CD8-positive, alpha-beta memory T cell (primary cell): ENCODE measurements around the gene KDM6A. TPM values are rescaled to one million over a fixed set of nuclear protein-coding genes. Genes with fewer than 3 reads are reported as not detected.

Experiments
- CTCF ChIA-PET: fragments of 350-600 bp; sonication (Branson Sonifier 250); formaldehyde crosslinking; loops from one replicate; lab custom pipeline; 2021; ENCODE audit warnings: antibody characterized with exemption; lab: Charles Lee
- POLR2A ChIA-PET: fragments of 350-600 bp; sonication (Branson Sonifier 250); formaldehyde crosslinking; loops from one replicate; lab custom pipeline; 2021; ENCODE audit warnings: antibody characterized with exemption; lab: Charles Lee
- DNase-seq, 5 donors: peaks; one replicate each; pipeline versions ENCODE4 v3.0.0 to v3.0.0-alpha.2; 2020 to 2022; ENCODE audit warnings: mixed read lengths in 1 of 5
- H3K27ac ChIP-seq: one replicate; pipeline ENCODE4 v1.7.0; 2013; ENCODE audit warnings: low read depth, mild to moderate bottlenecking, low read length, moderate library complexity
- H3K27me3 ChIP-seq: 2 replicates; pipeline ENCODE4 v1.7.0; 2013; ENCODE audit warnings: low read length, mild to moderate bottlenecking; ENCODE audit not compliant: insufficient read depth, poor library complexity, severe bottlenecking
- H3K36me3 ChIP-seq: 2 replicates; pipeline ENCODE4 v1.7.0; 2013; ENCODE audit warnings: mild to moderate bottlenecking, low read length, moderate library complexity; ENCODE audit not compliant: insufficient read depth
- H3K4me1 ChIP-seq: 2 replicates; pipeline ENCODE4 v1.7.0; 2013; ENCODE audit warnings: mild to moderate bottlenecking, low read length, moderate library complexity; ENCODE audit not compliant: insufficient read depth
- H3K4me3 ChIP-seq: 2 replicates; pipeline ENCODE4 v1.7.0; 2013; ENCODE audit warnings: mild to moderate bottlenecking, low read length
- H3K9me3 ChIP-seq: 2 replicates; pipeline ENCODE4 v1.7.0; 2013; ENCODE audit warnings: mild to moderate bottlenecking, low read length
- H3K27ac Mint-ChIP-seq, 8 donors: one replicate each; pipeline ENCODE4 v1.8.0; 2020 to 2021; ENCODE audit warnings: mixed read lengths in 8 of 8, mild to moderate bottlenecking in 6 of 8, inconsistent platforms in 3 of 8, moderate library complexity in 3 of 8
- H3K27me3 Mint-ChIP-seq, 2 donors: one replicate each; pipeline ENCODE4 v1.8.0; 2020 to 2021; ENCODE audit warnings: mixed read lengths in 2 of 2, mild to moderate bottlenecking in 1 of 2, moderate library complexity in 1 of 2
- H3K36me3 Mint-ChIP-seq, 3 donors: one replicate each; pipeline ENCODE4 v1.8.0; 2020 to 2021; ENCODE audit warnings: mixed read lengths in 3 of 3, inconsistent platforms in 1 of 3, mild to moderate bottlenecking in 1 of 3
- H3K4me1 Mint-ChIP-seq, 3 donors: one replicate each; pipeline ENCODE4 v1.8.0; 2020 to 2021; ENCODE audit warnings: mixed read lengths in 3 of 3, inconsistent platforms in 1 of 3, mild to moderate bottlenecking in 1 of 3
- H3K4me3 Mint-ChIP-seq, 7 donors: one replicate each; pipeline ENCODE4 v1.8.0; 2020 to 2021; ENCODE audit warnings: mixed read lengths in 7 of 7, mild to moderate bottlenecking in 6 of 7, moderate library complexity in 4 of 7, inconsistent platforms in 2 of 7
- H3K9me3 Mint-ChIP-seq, 5 donors: one replicate each; pipeline ENCODE4 v1.8.0; 2020 to 2022; ENCODE audit warnings: mixed read lengths in 5 of 5, mild to moderate bottlenecking in 3 of 5, moderate library complexity in 2 of 5, inconsistent platforms in 1 of 5
- polyA plus RNA-seq: library from polyadenylated mRNA; unstranded; fragments of 300-500 nt; fragmentation: Illumina TruSeq; gene quantifications from one replicate; pipeline ENCODE4 v1.2.3, GENCODE V29; 2021
- total RNA-seq, 2 experiments: library from RNA; stranded (reverse); gene quantifications; one replicate each; pipeline ENCODE4 v1.2.3, GENCODE V29; 2021

KDM6A gene
- total and polyA plus RNA-seq, 3 experiments from 2014 or later: 20.7 to 23.7 (median 21.5) TPM

GRCh38 chrX:44891642-44892041 is 18.7 kb downstream of the KDM6A start:
- no peak for DNase-seq
- CTCF ChIA-PET: no interaction called here
- Mint-ChIP-seq H3K9me3 (peaks cover 0 to 14% (median 11%) of the 10 kb centered on the region in 5 donors), H3K4me3 (peak overlapping the region in 2 of 7 donors; percentile 6 to 69), H3K27me3 (no peaks in the 10 kb centered on the region), H3K4me1 (peaks cover 62 to 77% (median 65%) of the 10 kb centered on the region in 3 donors), H3K36me3 (peaks cover 2 to 19% (median 3%) of the 10 kb centered on the region in 3 donors), H3K27ac (peak overlapping the region in 1 of 8 donors; percentile 64)
- Histone ChIP-seq H3K4me1 (peaks cover 7% of the 10 kb centered on the region), H3K36me3 (no peaks in the 10 kb centered on the region), H3K27ac (no peak overlapping the region), H3K27me3 (no peaks in the 10 kb centered on the region), H3K4me3 (no peak overlapping the region), H3K9me3 (no peaks in the 10 kb centered on the region)
- POLR2A ChIA-PET: no interaction called here

- Mint-ChIP-seq H3K36me3 (peaks cover 5 to 32% (median 11%) of the 10 kb centered on the region in 3 donors), H3K27me3 (no peaks in the 10 kb centered on the region), H3K27ac (peak overlapping the region in 1 of 8 donors; percentile 56), H3K9me3 (peaks cover 0 to 25% (median 23%) of the 10 kb centered on the region in 5 donors), H3K4me1 (peaks cover 59 to 74% (median 62%) of the 10 kb centered on the region in 3 donors), H3K4me3 (no peak overlapping the region)
- Histone ChIP-seq H3K36me3 (no peaks in the 10 kb centered on the region), H3K4me1 (peaks cover 22% of the 10 kb centered on the region), H3K4me3 (no peak overlapping the region), H3K27me3 (no peaks in the 10 kb centered on the region), H3K9me3 (no peaks in the 10 kb centered on the region), H3K27ac (no peak overlapping the region)
- POLR2A ChIA-PET: no interaction called here
- CTCF ChIA-PET: no interaction called here
- DNase-seq: no peak
Observed at GRCh38 chrX:44896876-44897186, 23.8 kb downstream of the KDM6A start.

- no peaks in the 10 kb centered on the region for H3K9me3 ChIP-seq
- no peaks in the 10 kb centered on the region for H3K27me3 ChIP-seq
- Mint-ChIP-seq H3K27me3 (no peaks in the 10 kb centered on the region), H3K9me3 (peaks cover 0 to 25% (median 23%) of the 10 kb centered on the region in 5 donors), H3K36me3 (peaks cover 5 to 32% (median 11%) of the 10 kb centered on the region in 3 donors), H3K4me1 (peaks cover 58 to 74% (median 61%) of the 10 kb centered on the region in 3 donors), H3K4me3 (peak overlapping the region in 5 of 7 donors; percentile 26 to 76 (median 46)), H3K27ac (peak overlapping the region in 1 of 8 donors; percentile 65)
- no peak overlapping the region for H3K27ac ChIP-seq
- ChIA-PET CTCF (no interaction called here), POLR2A (no interaction called here)
- DNase-seq: no peak
- peaks cover 22% of the 10 kb centered on the region for H3K4me1 ChIP-seq
- H3K36me3 ChIP-seq: no peaks in the 10 kb centered on the region
- H3K4me3 ChIP-seq: no peak overlapping the region
Observed at GRCh38 chrX:44897539-44897938, 24.6 kb downstream of the KDM6A start.

GRCh38 chrX:44898411-44899221 is 25.6 kb downstream of the KDM6A start:
- CTCF ChIA-PET: no interaction called here
- H3K27ac Mint-ChIP-seq: peak overlapping the region in 6 of 8 donors; percentile 24 to 48 (median 38)

GRCh38 chrX:44899946-44900345 is 27.0 kb downstream of the KDM6A start:
- no peak overlapping the region for H3K4me3 ChIP-seq
- peaks cover 27% of the 10 kb centered on the region for H3K4me1 ChIP-seq
- peaks cover 5% of the 10 kb centered on the region for H3K9me3 ChIP-seq
- no peak overlapping the region for H3K27ac ChIP-seq
- H3K36me3 ChIP-seq: no peaks in the 10 kb centered on the region
- CTCF ChIA-PET: interaction anchor here (1.4 kb wide), 1 partner anchor 28 kb away, joined by 4 read pairs; the partner anchor contains the start of gene KDM6A
- Mint-ChIP-seq H3K27me3 (no peaks in the 10 kb centered on the region), H3K4me3 (peak overlapping the region in 6 of 7 donors; percentile 20 to 64 (median 43)), H3K4me1 (peaks cover 66 to 78% (median 68%) of the 10 kb centered on the region in 3 donors), H3K9me3 (peaks cover 0 to 35% (median 30%) of the 10 kb centered on the region in 5 donors), H3K27ac (peak overlapping the region in 2 of 8 donors; percentile 11 to 39), H3K36me3 (peaks cover 6 to 33% (median 14%) of the 10 kb centered on the region in 3 donors)
- DNase-seq: no peak
- H3K27me3 ChIP-seq: no peaks in the 10 kb centered on the region
- POLR2A ChIA-PET: no interaction called here

More at GRCh38 chrX:44898411-44899221, 25.6 kb downstream of the KDM6A start:
- Histone ChIP-seq H3K27ac (no peak overlapping the region), H3K4me3 (no peak overlapping the region), H3K4me1 (peaks cover 22% of the 10 kb centered on the region), H3K36me3 (no peaks in the 10 kb centered on the region), H3K9me3 (peaks cover 5% of the 10 kb centered on the region), H3K27me3 (no peaks in the 10 kb centered on the region)
- Mint-ChIP-seq H3K27me3 (no peaks in the 10 kb centered on the region), H3K9me3 (peaks cover 0 to 33% (median 30%) of the 10 kb centered on the region in 5 donors), H3K4me3 (peak overlapping the region in 6 of 7 donors; percentile 46 to 76 (median 68)), H3K4me1 (peaks cover 61 to 74% (median 62%) of the 10 kb centered on the region in 3 donors), H3K36me3 (peaks cover 5 to 39% (median 14%) of the 10 kb centered on the region in 3 donors)
- DNase-seq: no peak
- POLR2A ChIA-PET: interaction anchor here (0.9 kb wide), 1 partner anchor 24 kb away, joined by 6 read pairs; no protein-coding TSS in a partner anchor

- POLR2A ChIA-PET: no interaction called here
- CTCF ChIA-PET: no interaction called here
- no peak overlapping the region for H3K27ac Mint-ChIP-seq
Observed at GRCh38 chrX:44903107-44903506, 30.1 kb downstream of the KDM6A start.

GRCh38 chrX:44903830-44904530 is 31.0 kb downstream of the KDM6A start:
- ChIA-PET CTCF (interaction anchor here (0.8 kb wide), 1 partner anchor 10 kb away, joined by 3 read pairs; no protein-coding TSS in a partner anchor), POLR2A (no interaction called here)
- Histone ChIP-seq H3K36me3 (no peaks in the 10 kb centered on the region), H3K27me3 (no peaks in the 10 kb centered on the region), H3K4me1 (peaks cover 30% of the 10 kb centered on the region), H3K9me3 (peaks cover 5% of the 10 kb centered on the region), H3K4me3 (no peak overlapping the region), H3K27ac (no peak overlapping the region)
- Mint-ChIP-seq H3K36me3 (peaks cover 3 to 9% (median 4%) of the 10 kb centered on the region in 3 donors), H3K4me1 (peaks cover 75 to 85% (median 81%) of the 10 kb centered on the region in 3 donors), H3K27me3 (peaks cover 0 to 1% of the 10 kb centered on the region in 2 donors), H3K27ac (peak overlapping the region in 2 of 8 donors; percentile 24 to 63), H3K4me3 (peak overlapping the region in 3 of 7 donors; percentile 6 to 63 (median 18)), H3K9me3 (peaks cover 0 to 15% (median 7%) of the 10 kb centered on the region in 5 donors)
- no peak for DNase-seq

More at GRCh38 chrX:44903107-44903506, 30.1 kb downstream of the KDM6A start:
- Mint-ChIP-seq H3K27me3 (peaks cover 0 to 1% of the 10 kb centered on the region in 2 donors), H3K9me3 (peaks cover 0 to 15% (median 7%) of the 10 kb centered on the region in 5 donors), H3K36me3 (peaks cover 3 to 9% (median 4%) of the 10 kb centered on the region in 3 donors), H3K4me3 (peak overlapping the region in 3 of 7 donors; percentile 6 to 41 (median 14)), H3K4me1 (peaks cover 77 to 85% (median 81%) of the 10 kb centered on the region in 3 donors)
- no peak overlapping the region for H3K27ac ChIP-seq
- H3K9me3 ChIP-seq: peaks cover 5% of the 10 kb centered on the region
- peaks cover 31% of the 10 kb centered on the region for H3K4me1 ChIP-seq
- DNase-seq: no peak
- no peaks in the 10 kb centered on the region for H3K27me3 ChIP-seq
- H3K36me3 ChIP-seq: no peaks in the 10 kb centered on the region
- no peak overlapping the region for H3K4me3 ChIP-seq
